Hepatocyte (in vitro differentiated cells): ENCODE data around the gene PRKCI.

Experiments
- CTCF ChIP-seq: fragments of 200-600 bp; sonication (generic); IDR thresholded peaks from 2 replicates; pipeline ENCODE4 v1.5.1; 2016; ENCODE audit warnings: antibody characterized with exemption, mild to moderate bottlenecking; ENCODE audit not compliant: poor library complexity
- EZH2 ChIP-seq: fragments of 200-600 bp; sonication (generic); IDR thresholded peaks from 2 replicates; pipeline ENCODE4 v1.6.1; 2016; ENCODE audit warnings: antibody characterized with exemption, mild to moderate bottlenecking, borderline replicate concordance

DNA sequence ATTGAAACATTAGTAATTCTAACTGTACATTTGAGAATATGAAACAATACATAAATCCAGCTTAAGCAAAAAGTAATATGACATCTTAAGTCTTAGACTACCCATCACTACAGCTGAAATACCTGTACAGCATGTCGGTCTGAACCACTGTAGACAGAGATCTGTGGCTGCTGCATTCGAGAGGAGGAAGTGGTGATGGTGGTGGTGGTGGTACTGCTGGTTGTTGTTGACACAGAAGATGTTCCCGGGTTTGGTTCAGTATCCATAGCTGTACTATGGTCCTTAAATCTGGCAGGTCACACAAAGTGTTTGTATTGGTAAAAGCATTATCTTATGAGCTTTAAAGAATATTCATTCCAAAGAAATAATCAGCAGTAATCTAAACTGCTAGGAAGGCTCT, 43.6 kb upstream of the PRKCI start:
- TF ChIP-seq CTCF, result no peak
- TF ChIP-seq EZH2, result no peak
